ENCODE data around the gene MIA2. TPM values are rescaled to one million over a fixed set of nuclear protein-coding genes. Genes with fewer than 3 reads are reported as not detected.
A peak's percentile ranks its signal among the peaks of the same experiment; 100 is the strongest.

The MIA2 gene
- total and polyA plus RNA-seq, 4 donors, result 24.9 to 32.2 (median 28.3) TPM

GRCh38 chr14:39376667-39377403, 143.1 kb downstream of the MIA2 start:
- 47 to 50% methylated on average over 4 of the region's 4 CpGs for WGBS, 2 donors
- H3K4me3 ChIP-seq, result no peak overlapping the region

GRCh38 chr14:39381366-39381765, 147.7 kb downstream of the MIA2 start:
- ATAC-seq (ENCODE audit: insufficient read depth, low FRiP score) (no peak), DNase-seq (no peak)
- Histone ChIP-seq H3K9me3 (ENCODE audit: control insufficient read depth in 4 of 4, insufficient read depth in 3 of 4, low read length in 3 of 4) (no peaks in the 10 kb centered on the region), H3K9ac (ENCODE audit: insufficient read depth in 1 of 2, low read length in 2 of 2) (no peak overlapping the region), H3K36me3 (ENCODE audit: control insufficient read depth in 4 of 4, insufficient read depth in 4 of 4, low read length in 4 of 4) (no peaks in the 10 kb centered on the region), H3K4me1 (ENCODE audit: control insufficient read depth in 5 of 5, insufficient read depth in 5 of 5, low read length in 5 of 5) (peaks cover 0 to 8% (median 0%) of the 10 kb centered on the region in 5 donors), H3K27ac (ENCODE audit: low read depth in 1 of 2, low read length in 1 of 2) (no peak overlapping the region), H3K27me3 (ENCODE audit: control insufficient read depth in 3 of 3, insufficient read depth in 3 of 3, low read length in 2 of 3) (no peaks in the 10 kb centered on the region), H3K4me3 (no peak overlapping the region)
- 94 to 99% methylated on average over 4 of the region's 4 CpGs for WGBS, 2 donors
- TF ChIP-seq CTCF (IDR thresholded peaks at IDR 0.05; ENCODE audit: control extremely low read depth, extremely low read depth), result no peak

More at GRCh38 chr14:39376667-39377403, 143.1 kb downstream of the MIA2 start:
- no peaks in the 10 kb centered on the region for H3K36me3 ChIP-seq (ENCODE audit: control insufficient read depth in 4 of 4, insufficient read depth in 4 of 4, low read length in 4 of 4)
- TF ChIP-seq CTCF (IDR thresholded peaks at IDR 0.05; ENCODE audit: control extremely low read depth, extremely low read depth), result no peak
- no peaks in the 10 kb centered on the region for H3K27me3 ChIP-seq (ENCODE audit: control insufficient read depth in 3 of 3, insufficient read depth in 3 of 3, low read length in 2 of 3)
- peak overlapping the region in 1 of 2 donors; percentile 33 for H3K27ac ChIP-seq (ENCODE audit: low read depth in 1 of 2, low read length in 1 of 2)
- H3K4me1 ChIP-seq (ENCODE audit: control insufficient read depth in 5 of 5, insufficient read depth in 5 of 5, low read length in 5 of 5), result peaks cover 0 to 5% (median 0%) of the 10 kb centered on the region in 5 donors
- ATAC-seq (ENCODE audit: insufficient read depth, low FRiP score) (peak; percentile 34), DNase-seq (no peak)
- no peaks in the 10 kb centered on the region for H3K9me3 ChIP-seq (ENCODE audit: control insufficient read depth in 4 of 4, insufficient read depth in 3 of 4, low read length in 3 of 4)
- H3K9ac ChIP-seq (ENCODE audit: insufficient read depth in 1 of 2, low read length in 2 of 2), result no peak overlapping the region

- Histone ChIP-seq H3K9me3 (ENCODE audit: control insufficient read depth in 4 of 4, insufficient read depth in 3 of 4, low read length in 3 of 4) (no peaks in the 10 kb centered on the region), H3K27ac (ENCODE audit: low read depth in 1 of 2, low read length in 1 of 2) (no peak overlapping the region)
- WGBS, 2 donors, result 89 to 92% methylated on average over 3 of the region's 3 CpGs
Measured at GRCh38 chr14:39382463-39382862, 148.7 kb downstream of the MIA2 start.

More at GRCh38 chr14:39382463-39382862, 148.7 kb downstream of the MIA2 start:
- H3K36me3 ChIP-seq (ENCODE audit: control insufficient read depth in 4 of 4, insufficient read depth in 4 of 4, low read length in 4 of 4), result no peaks in the 10 kb centered on the region
- peaks cover 0 to 5% (median 0%) of the 10 kb centered on the region in 5 donors for H3K4me1 ChIP-seq (ENCODE audit: control insufficient read depth in 5 of 5, insufficient read depth in 5 of 5, low read length in 5 of 5)
- TF ChIP-seq CTCF (IDR thresholded peaks at IDR 0.05; ENCODE audit: control extremely low read depth, extremely low read depth), result no peak
- no peak overlapping the region for H3K4me3 ChIP-seq
- no peaks in the 10 kb centered on the region for H3K27me3 ChIP-seq (ENCODE audit: control insufficient read depth in 3 of 3, insufficient read depth in 3 of 3, low read length in 2 of 3)
- ATAC-seq (ENCODE audit: insufficient read depth, low FRiP score), result no peak
- DNase-seq, result no peak
- H3K9ac ChIP-seq (ENCODE audit: insufficient read depth in 1 of 2, low read length in 2 of 2), result no peak overlapping the region

Data from lung (tissue), 12 donors.